Germinal center (tissue), 1 donor: ENCODE measurements around the gene NEK1.
"Not testable (repeated sequence)": the region's sequence is repeated elsewhere in the genome, so short reads cannot be mapped to it uniquely, and the experiment has no call there.

Experiments
- DNase-seq: peaks from one replicate; pipeline ENCODE4 v3.0.0; 2012; ENCODE audit warnings: mixed read lengths, low spot score

The NEK1 gene

DNA sequence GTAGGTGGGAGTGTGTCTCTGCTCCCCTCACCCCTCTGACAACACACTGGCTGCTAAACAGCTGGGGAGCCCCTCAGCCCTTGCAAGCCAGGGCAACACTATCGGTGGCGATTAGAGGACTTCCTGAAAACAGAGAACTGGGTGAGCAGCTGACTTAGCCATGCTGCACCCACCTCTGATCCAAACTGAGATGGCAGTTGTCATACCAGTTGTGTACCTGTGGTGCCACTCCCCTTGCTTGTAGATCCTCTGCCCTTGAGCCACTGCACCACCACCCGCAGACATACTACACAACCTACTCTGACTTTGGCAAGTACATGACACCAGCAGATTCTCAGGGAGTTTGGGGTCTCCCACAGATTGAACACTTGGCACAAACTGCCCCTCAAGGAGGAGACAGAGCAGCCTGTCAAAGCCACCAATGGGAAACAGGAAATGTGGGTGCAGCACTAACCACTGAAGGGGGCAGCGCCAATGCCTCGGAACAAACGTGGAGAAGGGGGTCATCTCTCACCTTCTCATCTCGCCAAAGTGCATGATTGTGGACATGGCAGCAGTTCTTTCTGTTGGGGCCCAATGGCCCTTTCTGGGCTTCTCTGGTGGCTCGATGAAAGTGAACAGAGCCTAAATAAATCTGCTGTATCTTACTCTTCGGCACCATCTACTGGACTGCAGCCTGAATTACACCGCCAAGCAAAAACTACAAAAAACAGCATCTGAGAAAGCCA is 119.8 kb downstream of the NEK1 start:
- peak; percentile 55 for DNase-seq

DNA sequence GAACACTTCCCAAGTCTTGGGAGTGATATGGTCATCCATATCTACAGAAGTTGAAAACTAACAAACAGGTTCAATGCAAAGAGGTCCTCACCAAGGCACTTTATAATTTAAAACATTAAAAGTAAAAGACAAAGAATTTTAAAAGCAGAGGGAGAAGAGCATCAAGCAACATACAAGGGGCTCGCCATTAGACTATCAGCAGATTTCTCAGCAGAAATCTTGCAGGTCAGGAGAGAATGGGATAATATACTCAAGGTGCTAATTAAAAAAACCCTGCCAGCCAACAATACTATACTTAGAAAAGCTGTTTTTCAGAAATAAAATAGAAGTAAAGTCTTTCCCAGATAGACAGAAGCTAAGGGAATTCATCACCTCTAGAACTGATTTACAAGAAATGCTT is 121.2 kb downstream of the NEK1 start:
- no peak for DNase-seq

DNA sequence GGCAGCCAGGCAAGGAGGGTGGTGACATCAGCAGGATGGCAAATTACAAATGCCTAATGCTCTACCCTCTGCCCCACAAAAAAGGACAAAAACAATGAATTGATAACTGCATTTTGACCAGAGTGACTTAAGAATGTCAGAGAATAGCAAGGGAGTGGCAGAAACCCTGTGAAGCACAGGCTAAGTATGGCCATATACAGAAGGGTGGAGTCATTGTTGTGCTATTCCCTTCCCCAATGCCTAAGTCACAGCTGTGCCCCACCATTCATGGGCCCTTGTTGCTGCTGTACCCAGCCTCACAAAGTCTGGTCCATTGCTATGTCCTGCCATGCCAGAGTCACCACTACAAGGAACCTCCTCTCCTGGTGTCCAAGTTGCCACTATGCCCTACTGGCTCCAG is 123.1 kb downstream of the NEK1 start:
- DNase-seq = no peak

DNA sequence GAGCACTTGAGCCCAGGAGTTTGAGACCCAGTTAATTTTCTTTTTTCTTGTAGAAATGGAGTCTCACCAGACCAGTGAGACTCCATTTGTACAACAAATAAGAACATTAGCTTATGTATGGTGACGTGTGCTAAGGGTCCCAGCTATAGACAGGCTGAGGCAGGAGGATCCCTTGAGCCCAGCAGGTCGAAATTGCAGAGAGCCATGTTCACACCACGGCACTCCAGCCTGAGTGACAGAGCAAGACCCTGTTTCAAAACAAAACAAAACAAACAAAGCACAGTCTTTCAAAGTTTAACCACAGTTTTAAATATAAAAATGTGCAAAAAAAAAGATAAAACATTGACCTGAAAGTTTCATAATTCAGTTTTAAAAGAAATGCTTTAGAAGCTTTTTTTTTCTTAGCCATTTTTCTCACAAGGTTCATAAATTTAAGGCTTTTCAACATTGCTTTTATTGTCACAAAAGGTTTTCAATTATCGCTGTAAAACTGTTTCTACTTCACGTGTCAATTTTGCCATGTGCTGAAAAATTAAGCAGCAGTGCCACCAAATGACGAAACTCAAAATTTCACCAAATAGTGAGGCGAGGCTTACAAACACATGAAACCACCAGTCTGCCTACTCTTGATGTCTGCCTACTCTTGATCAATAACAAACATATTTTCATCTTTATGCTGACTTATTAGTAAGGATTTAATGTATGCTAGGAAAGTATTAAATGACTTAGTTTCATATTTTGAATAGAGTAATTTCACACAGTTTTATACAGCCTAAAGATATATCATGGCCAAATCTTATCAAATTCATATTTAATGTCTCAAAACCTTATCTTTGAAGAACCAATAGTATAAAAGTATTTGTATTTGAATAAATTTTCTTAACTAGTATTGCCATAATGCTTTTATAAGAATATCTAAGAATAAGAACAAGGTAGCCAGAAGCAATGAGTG is 126.3 kb downstream of the NEK1 start:
- peak; percentile 23 for DNase-seq

DNA sequence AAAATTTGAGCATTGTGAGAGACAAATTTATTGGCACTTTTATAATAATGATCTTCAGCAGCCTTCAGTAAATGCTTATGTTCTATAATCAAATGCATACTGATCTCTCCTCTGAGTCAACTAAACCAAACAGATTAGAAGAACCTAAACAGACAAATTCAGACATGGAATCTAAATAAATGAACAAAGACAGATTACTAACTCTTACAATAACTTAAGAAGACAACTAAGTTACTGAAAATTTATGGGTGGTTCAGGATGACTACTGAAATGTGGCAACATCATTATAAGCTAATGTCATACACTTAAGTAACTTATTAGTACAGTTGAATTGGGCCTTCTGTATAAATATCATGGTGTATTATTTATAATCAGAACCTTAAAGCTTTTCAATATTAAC is 127.3 kb downstream of the NEK1 start:
- no peak for DNase-seq

DNA sequence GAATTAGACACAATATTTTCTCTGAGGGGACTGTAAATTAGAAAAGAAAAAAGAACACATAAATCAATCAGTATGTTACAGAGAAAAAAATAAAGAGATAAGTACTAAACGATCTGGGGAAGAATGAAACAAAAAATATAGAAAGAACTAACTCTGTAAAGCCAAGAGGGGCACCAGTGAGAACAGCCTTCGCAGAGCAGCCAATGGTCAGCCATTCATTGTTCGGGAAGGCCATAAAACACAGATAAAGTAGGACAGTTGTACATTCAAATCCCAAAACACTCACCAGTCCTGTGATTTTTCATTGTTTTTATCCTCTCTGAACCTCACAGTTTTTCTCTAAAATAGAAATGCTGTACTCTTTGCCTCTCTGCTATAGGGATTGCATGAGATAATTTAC is 127.9 kb downstream of the NEK1 start:
- no peak for DNase-seq

DNA sequence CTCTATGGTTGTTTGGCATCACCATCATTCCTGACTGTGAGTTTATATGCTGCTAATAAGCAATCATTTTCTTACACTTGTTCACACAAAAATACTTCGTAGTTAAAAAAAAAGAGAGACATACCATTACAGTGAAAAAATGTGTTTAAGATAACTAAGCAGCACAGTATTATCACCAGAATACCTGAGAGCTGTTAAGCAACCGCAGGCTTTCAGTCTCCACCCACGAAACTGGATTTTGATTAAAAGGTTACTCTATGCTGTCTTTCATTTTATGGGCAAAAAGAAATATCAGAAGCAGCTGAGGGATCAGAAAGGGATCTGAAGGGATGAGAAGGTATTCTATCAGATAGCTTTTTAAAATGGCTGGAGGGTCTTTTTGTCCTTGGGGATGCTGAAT is 148.3 kb downstream of the NEK1 start:
- DNase-seq = no peak

DNA sequence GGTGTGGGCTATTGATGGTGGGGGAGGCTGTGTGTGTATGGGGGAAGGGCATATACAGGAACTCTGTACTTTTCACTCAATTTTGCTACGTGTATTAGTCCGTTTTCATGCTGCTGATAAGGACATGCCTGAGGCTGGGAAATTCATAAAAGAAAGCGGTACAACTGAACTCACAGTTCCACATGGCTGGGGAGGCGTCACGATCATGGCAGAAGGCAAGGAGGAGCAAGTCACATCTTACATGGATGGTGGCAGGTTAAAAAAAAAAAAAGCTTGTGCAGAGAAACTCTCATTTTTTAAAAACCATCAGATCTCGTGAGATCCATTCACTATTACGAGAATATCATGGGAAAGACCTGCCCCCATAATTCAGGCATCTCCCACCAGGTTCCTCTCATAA is 152.3 kb downstream of the NEK1 start:
- no peak for DNase-seq

DNA sequence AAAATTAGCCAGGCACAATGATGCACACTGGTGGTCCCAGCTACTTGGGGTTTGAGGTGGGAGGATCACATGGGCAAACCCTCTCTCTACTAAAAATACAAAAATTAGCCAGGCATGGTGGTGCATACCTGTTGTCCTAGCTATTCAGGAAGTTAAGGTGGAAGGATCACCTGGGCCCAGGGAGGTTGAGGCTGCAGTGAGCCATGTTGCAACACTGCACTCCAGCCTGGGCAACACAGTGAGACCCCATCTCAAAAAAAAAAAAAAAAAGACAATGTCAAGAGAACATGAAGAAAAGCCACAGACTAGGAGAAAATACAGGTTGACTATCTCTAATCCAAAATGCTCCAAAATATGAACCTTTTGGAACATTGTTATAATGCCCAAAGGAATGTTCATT is 153.8 kb downstream of the NEK1 start:
- no peak for DNase-seq

DNA sequence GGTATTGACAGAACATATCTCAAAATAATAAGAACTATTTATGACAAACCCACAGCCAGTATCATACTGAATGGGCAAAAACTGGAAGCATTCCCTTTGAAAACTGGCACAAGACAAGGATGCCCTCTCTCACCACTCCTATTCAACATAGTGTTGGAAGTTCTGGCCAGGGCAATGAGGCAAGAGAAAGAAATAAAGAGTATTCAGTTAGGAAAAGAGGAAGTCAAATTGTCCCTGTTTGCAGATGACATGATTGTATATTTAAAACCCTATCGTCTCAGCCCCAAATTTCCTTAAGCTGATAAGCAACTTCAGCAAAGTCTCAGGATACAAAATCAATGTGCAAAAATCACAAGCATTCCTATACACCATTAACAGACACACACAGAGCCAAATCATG is 159.7 kb downstream of the NEK1 start:
- DNase-seq = not testable (repeated sequence)

DNA sequence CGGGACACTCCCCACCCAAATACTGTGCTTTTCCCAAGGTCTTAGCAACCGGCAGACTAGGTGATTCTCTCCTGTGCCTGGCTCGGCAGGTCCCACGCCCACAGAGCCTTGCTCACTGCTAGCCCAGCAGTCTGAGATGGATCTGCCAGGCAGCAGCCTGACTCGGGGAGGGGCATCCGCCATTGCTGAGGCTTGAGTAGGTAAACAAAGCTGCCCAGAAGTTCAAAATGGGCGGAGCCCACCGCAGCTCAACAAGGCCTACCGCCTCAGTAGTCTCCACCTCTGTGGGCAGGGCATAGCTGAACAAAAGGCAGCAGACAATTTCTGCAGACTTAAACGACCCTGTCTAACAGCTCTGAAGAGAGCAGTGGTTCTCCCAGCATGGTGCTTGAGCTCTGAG is 163.4 kb downstream of the NEK1 start:
- not testable (repeated sequence) for DNase-seq

DNA sequence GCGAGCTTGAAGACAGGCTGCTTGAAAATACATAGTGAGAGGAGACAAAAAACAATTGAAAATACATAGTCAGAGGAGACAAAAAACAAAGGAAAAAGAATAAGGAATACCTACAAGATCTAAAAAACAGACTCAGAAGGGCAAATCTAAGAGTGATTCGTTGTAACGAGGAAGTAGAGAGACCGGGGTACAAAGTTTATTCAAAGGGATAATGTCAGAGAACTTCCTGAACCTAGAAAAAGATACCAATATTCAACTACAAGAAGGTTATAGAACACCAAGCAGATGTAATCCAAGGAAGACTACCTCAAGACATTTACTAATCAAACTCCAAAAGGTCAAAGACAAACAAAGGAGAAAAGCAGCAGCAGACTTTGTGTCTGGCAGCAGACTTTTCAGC is 165.6 kb downstream of the NEK1 start:
- DNase-seq = no peak

DNA sequence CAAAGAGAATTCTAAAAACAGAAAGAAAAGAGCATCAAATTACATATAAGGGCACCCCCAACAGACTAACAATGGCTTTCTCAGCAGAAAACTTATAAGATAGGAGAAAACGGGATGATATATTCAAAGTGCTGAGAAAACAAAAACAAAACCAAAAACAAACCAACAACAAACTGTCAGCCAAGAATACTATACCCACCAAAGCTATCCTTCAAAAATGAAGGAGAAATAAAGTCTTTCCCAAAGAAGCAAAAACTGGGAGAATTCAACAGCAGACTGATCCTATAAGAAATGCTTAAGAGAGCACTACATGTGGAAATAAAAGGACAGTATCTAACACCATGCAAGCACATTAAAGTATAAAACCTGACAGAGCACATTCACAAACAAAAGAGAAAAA is 168.6 kb downstream of the NEK1 start:
- no peak for DNase-seq

DNA sequence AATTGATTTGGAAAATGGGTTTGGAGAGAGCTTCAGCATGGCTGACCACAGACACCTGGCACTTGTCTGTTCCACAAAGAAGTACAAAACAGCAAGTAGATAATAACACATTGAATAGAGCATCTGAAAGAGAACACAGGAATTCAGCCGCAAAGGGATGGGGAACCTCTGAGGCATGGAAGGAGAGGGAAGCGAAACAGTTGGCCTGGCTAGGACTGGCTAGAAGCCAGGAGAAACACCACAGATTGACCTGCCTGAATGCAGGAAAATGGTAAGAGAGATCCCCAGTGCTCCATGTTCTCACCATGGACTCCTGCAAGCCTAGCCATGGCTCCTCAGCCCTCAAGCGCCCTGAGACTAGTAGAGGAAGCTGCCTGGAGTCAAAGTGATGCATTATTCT is 171.9 kb downstream of the NEK1 start:
- peak; percentile 2 for DNase-seq

DNA sequence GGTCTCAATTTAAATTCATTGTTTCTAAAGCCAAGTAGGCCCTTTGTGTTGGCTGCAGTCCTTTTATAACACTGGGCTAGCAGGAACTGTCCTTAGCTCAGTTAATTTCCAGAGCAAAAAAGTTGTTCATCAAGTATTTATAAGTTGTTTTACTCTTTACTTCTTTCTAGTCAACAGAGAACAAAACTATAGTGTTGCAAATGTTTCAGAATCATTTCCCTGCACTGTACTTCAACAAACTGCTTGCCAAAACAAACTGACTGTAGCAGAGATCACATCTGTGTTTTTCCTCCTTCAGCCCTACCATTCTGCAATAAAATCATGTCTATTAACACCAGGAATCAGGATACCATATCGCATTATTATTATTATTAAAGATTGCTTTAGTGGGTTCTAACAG is 173.1 kb downstream of the NEK1 start:
- DNase-seq = no peak

DNA sequence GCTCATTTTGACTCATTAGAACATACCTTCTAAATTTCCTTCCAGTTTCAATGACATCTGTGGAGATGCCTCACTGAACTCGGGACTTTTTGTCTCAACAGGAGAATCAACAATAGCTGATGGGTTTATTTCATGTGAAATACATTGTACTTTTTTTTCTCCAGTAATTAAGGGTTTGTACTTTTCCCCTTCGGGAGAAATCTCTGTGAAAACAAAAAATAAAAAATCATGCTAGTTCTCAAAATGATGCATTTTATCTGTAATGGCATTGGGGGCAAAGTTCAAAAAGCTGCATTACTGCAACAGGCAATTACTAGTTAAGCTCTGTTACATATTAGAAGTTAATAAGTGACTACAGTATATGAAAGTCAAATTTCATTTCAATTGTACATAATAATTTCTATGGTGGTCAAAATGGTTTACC is 174.3 kb downstream of the NEK1 start:
- DNase-seq = peak; percentile 38

DNA sequence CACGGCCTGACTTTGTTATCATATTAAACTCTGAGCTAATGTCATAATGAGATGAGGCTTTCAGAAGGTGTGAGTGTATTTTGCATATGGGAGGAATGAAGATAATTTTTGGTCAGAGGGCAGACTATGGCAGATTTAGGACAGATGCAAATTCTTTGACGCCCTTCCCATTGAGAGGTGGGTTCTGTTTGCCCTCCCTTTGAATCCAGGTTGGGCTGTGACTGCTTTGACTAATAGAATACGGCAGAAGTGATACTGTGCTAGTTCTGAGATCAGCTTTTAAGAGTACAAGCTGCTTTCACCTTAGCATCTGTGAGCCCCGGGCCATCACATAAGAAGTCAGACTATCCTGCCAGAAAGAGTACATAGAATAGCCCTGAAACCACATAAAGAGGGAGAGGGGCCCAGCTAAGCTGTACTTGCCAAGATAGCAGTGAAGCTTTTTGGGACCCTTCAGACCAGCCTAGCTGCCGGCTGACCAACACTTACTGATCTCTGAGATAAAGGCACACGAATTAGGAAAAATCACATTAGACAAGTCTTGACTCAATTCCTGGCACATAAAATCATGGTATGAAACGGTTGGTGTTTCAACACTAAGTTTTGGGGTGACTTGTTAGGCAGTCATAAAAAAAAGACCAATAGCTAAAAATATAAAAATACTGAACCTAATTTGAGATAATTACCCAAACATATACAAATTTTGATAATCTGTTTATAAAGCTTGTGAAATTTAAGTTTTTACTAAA is 174.9 kb downstream of the NEK1 start:
- DNase-seq = peak; percentile 65

DNA sequence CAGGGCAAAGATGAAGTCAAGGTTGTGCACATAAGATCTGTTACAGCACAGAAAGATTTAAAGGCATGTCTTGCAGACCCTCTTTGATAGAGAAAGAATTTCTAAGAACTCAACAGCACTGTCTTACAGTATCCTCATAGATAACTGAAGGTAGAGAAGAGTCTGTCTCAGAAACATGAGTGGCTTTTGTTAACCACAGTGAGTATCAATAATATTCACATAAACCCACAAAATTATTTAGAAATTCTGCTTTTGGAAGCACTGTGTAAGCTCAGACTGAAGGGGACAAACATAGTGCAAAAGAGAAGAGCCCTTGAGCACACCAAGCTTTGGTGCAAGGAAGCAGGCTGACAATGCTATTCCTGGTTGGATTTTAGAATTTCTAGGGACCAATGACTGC is 175.6 kb downstream of the NEK1 start:
- DNase-seq = no peak

DNA sequence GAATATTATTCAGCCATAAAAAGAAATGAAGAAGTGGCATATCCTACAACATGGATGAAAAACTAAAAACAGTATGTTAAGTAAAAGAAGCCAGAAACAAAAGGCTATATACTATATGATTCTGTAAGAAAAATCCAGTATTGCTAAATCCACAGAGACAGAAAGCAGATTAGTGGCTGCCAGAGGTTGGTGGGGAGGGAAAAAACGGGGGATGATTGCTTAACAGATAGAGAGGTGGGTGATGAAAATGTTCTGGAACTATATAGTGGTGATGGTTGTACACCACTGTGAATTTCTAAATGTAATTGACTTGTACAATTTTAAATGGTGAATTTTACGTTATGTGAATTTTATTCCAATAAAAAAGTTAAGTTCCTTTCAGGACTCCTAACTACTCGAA is 184.0 kb downstream of the NEK1 start:
- no peak for DNase-seq

DNA sequence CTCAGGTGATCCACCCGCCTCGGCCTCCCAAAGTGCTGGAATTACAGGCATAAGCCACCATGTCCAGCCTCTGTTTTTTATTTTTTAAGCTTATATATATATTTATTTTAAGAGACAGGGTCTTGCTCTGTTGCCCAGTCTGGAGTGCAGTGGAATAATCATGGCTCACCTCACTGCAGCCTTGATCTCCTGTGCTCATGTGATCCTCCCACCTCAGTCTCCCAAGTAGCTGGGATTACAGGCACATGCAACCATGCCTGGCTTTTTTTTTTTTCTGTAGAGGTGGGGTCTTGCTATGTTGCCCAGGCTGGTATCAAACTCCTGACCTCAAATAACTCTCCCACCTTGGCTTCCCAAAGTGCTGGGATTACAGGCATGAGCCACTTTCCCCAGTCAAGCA is 184.7 kb downstream of the NEK1 start:
- DNase-seq = not testable (repeated sequence)

DNA sequence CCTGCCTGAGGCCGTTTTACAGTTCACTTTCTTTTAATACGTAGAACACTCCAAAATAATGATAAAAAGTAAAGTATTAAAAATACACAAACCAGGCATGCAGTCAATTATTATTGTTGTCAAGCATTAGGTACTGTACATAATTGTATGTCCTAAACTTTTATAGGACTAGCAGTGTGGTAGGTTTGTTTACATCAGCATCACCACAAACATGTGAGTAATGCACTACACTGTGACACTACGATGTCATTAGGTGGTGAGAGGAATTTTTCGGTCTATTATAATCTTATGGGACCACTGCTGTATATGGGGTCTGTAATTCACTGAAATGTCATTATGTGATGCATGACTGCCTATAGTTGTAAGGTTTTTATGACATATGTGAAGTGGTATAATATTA is 192.1 kb downstream of the NEK1 start:
- DNase-seq = no peak

DNA sequence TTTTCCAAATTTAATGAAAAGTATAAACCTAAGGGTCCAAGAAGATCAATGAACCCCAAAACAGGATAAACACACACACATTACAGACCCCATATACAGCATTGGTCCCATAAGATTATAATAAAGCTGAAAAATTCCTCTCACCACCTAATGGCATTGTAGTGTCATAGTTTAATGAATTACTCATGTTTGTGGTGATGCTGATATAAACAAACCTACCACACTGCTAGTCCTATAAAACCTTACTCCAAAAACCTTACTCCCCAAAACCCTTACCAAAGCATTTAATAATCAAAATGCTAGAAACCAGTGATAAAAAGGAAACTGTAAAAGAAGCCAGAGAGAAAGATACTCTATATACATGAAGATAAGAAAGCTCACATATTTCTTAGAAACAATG is 193.5 kb downstream of the NEK1 start:
- DNase-seq = no peak
